DND-41 (cell line): Measurements from ENCODE around the gene PLPP1.

Source experiments
- EZH2 ChIP-seq: IDR thresholded peaks from 3 replicates; pipeline ENCODE4 v1.6.1; 2012; ENCODE audit warnings: borderline replicate concordance, low read depth, mild to moderate bottlenecking, moderate library complexity, low read length, inconsistent platforms; ENCODE audit not compliant: severe bottlenecking
- TF ChIP-seq, protein P1 (sequence below): IDR thresholded peaks from 2 replicates; pipeline ENCODE4 v1.5.1; 2012; ENCODE audit warnings: borderline replicate concordance, low read length, moderate library complexity, mild to moderate bottlenecking; ENCODE audit not compliant: poor library complexity, severe bottlenecking; ENCODE audit errors: extremely low read depth

DNA sequence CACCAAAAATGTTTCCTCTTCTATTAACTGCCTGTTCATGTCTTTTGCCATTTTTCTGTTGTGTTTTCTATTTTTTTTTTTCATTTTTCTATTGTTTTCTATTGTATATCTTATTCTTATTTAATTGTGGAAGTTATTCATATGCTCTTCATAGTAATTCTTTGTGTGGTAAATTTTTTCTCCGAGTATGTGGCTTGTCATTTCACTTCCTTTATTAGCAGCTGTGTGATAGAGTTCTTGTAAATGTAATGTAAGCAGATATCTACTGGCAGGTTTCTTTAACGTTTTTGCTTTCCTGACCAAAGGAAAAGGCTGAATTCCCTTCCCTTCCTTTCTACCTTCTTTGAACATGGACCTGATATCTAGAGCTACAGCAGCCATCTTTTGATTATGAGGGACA, 5.8 kb upstream of the PLPP1 start:
- TF ChIP-seq, protein P1, sequence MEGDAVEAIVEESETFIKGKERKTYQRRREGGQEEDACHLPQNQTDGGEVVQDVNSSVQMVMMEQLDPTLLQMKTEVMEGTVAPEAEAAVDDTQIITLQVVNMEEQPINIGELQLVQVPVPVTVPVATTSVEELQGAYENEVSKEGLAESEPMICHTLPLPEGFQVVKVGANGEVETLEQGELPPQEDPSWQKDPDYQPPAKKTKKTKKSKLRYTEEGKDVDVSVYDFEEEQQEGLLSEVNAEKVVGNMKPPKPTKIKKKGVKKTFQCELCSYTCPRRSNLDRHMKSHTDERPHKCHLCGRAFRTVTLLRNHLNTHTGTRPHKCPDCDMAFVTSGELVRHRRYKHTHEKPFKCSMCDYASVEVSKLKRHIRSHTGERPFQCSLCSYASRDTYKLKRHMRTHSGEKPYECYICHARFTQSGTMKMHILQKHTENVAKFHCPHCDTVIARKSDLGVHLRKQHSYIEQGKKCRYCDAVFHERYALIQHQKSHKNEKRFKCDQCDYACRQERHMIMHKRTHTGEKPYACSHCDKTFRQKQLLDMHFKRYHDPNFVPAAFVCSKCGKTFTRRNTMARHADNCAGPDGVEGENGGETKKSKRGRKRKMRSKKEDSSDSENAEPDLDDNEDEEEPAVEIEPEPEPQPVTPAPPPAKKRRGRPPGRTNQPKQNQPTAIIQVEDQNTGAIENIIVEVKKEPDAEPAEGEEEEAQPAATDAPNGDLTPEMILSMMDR = no peak
- no peak for TF ChIP-seq EZH2
